ENCODE results near the gene PROB1. TPM values are rescaled to one million over a fixed set of nuclear protein-coding genes. Genes with fewer than 3 reads are reported as not detected.
"Not testable (repeated sequence)": the region's sequence is repeated elsewhere in the genome, so short reads cannot be mapped to it uniquely, and the experiment has no call there.

The PROB1 gene
- total RNA-seq, 1 donor from 2014 or later = 2.1 TPM

DNA sequence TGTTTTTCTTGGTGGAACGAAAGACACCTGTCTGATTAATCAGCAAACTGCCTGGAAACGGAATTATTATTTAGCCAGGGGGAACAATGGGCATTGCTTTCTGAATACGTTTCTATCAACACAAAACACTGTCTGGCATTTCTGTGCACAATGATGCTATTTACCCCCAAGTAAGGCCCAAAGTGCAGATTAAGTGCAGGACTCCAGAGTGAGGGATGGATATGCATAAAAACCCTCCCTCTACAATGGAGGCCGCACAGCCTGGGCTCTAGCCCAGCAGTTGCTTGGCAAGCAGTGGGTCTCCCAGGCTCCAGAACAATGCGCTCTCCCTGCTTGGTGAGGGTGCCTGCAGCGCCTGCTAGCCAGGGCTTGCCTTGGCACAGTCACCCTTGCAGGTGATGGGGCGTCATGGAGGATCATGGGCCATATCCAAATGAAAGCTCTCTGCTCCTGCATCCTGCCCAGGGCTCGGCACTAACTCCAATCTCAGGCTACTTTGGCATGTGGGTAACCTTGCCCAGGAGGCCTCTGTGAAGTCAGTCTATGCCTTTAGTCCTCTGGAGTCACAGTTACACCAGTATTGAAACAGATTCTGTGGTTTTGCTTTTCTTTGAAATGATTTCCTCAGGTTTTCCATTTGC is 20.4 kb upstream of the PROB1 start:
- DNase-seq (ENCODE audit: low spot score) = no peak

DNA sequence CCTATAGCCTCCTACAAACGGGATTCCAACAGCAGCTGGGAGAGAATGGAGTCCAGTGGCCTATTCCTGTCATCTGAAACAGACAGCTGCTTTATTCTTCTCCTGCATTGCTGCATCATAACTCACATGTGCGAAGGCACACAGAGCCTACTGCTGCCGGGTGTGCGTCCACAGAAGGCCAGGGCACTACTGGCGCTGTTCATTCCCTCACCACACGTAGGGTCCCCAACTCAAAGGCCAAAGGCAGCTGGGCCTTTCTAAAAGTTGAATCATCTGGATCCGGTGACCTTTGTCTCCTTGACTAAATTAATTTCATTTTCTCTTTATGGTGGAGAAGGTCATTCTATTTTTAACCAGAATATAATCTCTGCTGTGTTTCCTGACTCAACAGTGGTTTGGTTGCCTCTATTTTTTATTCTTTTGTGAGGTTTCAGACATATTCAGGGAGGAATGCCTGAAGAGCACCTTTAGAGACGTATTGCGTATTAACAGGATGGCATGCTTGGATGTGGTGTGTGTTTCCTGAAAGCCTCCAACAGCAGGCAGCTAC is 19.8 kb upstream of the PROB1 start:
- DNase-seq (ENCODE audit: low spot score) = no peak

DNA sequence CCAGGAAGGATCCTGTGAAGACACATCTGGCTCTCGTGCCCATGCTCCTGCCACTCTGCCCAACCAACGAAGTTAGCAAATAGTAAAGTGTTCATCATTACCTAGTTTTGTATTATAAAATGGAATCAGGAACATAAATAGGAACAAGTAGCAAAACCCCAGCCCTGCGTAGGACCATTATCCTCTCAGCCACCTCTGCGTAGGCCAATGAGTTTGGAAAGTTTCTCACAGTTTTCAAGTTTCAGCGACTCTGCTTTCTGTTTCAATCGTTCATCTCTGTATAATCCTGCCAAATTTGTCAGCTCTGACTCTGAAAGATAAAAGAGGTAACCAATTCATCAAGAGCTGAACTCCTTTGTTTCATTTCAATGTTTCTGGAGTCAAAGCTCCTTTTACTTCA is 19.1 kb upstream of the PROB1 start:
- DNase-seq (ENCODE audit: low spot score) = no peak

DNA sequence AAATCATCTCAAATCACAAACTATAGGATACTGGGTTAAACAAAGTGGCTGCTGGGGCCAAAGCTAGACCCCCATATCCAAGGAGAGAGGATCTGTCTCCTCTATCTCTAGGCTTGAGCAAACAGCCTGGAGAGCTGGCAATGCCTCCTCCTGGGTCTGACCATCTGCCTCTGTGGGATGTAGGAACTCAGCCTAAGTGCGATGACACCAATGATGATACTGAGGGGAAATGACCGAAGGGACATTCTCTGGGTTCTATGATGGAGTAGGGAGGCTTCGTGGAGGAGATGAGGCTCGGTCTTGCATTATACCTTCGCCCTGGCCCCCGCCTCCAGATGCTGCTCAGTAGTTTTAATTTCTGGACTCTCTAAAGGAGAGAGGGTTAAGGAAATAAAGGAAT is 18.2 kb upstream of the PROB1 start:
- no peak for DNase-seq (ENCODE audit: low spot score)

DNA sequence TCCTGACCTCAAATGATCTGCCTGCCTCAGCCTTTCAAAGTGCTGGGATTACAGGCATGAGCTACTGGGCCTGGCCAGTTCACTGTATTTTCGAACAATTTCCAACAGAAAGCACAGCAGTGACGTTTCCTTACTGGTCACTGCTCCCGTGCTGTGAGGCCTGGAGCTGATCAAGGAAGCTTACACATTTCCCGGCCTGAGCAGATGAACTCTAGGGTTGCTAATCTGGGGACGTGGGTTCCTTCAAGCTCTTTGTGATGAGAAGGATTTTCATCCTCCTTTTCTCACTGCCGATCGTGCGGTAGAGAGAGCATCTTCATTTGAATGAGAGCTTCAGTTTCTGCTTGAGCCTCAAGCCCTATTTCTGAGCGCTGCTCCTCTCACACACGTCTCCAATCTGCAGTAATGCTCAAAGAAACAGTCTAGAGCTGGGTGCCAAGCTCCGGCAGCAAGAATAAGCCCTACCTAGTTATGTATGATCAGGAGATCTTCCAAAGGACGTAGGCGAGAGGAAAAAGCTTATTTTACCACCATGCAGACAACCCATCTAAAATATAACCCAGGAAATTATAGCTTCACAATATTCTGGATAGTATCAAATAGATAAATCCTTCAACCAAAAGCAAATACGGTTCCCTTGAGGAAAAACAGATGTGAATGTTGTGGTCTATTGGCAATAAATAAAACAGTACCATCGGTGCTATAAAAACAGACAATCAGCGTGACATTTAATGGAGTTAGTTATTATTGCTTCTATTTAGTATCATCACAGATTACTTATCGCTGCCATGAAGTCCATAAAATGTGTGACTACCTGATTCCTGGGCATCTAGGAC is 16.3 kb upstream of the PROB1 start:
- DNase-seq (ENCODE audit: low spot score) = no peak

DNA sequence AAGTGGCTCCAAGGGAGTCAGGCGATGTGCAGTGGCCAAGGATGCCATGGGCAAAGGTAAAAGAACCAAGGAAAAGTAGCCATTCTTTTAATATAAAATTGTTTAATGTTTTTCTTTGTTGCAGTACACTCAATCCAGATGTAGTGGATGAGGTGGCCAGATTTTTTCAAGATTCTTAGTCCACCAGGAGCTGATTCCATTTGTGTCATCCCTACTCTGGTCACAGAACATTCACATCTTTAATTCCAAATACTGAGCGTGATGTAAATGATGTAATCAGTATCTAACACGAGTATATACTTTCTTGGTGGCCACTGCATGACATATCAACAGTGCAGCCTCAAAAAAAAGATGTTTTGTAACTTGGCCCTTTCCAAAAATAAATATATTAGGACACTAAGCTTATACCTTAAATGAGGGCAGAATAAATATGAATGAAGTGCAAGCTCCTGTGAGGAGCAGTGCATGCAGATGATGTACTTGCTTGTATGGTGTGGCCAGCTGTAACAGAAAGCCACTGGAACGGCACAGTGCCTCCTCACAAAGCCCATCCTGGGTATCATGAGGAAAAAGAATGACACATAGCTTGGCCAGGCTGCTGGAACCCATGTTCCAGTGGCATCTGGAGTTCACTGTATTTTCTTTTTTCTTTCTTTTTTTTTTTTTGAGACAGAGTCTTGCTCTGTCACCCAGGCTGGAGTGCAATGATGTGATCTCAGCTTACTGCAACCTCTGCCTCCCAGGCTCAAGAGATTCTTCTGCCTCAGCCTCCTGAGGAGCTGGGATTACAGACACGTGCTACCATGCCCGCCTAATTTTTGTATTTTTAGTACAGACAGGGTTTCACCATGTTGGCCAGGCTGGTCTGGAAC is 15.5 kb upstream of the PROB1 start:
- DNase-seq (ENCODE audit: low spot score) = no peak

DNA sequence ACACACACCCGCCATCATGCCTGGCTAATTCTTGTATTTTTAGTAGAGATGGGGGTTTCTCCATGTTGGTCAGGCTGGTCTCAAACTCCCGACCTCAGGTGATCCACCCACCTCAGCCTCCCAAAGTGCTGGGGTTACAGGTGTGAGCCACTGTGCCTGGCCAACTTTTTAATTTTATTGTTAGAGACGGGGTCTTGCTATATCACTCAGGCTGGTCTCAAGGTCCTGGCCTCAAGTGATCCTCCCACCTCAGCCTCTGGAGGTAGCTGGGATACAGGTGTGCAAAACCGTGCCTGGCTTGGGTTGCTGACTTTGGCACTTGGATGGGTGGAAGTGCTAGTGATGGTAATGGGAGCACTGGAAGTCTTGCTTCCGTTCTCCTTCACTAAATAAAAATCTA is 14.2 kb upstream of the PROB1 start:
- not testable (repeated sequence) for DNase-seq (ENCODE audit: low spot score)

DNA sequence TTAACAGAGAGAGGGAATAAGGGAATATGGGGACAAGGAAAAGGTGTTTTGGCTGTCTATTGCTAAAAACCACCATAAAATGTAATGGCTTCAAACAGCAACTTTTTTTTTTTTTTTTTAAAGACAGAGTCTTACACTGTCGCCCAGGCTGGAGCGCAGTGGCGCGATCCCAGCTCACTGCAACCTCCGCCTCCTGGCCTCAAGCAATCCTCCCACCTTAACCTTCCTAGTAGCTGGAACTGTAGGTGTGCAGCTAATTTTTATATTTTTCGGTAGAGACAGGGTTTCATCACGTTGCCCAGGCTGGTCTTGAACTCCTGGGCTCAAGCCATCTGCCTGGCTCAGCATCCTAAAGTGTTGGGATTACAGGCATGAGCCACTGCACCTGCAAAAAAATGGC is 13.3 kb upstream of the PROB1 start:
- DNase-seq (ENCODE audit: low spot score) = no peak

DNA sequence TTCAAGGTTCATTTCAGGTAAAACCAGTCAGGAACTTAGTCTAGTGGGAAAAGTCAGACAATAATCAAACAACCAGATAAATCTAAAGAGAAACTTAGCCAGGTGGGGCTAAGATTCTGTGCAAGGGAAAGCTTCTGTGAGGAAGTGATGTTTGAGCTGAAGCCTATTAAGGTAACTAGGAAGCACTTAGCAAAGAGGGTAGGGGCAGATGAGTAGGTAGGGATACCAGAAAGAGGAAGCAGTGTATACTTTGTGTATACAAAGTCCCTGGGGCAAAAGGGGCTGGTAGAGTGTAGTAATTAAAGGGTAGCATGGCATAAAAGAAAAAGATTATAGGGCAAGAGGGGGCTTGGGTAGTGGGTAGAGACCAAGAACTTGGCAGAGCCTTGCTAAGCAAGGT is 12.6 kb upstream of the PROB1 start:
- no peak for DNase-seq (ENCODE audit: low spot score)

DNA sequence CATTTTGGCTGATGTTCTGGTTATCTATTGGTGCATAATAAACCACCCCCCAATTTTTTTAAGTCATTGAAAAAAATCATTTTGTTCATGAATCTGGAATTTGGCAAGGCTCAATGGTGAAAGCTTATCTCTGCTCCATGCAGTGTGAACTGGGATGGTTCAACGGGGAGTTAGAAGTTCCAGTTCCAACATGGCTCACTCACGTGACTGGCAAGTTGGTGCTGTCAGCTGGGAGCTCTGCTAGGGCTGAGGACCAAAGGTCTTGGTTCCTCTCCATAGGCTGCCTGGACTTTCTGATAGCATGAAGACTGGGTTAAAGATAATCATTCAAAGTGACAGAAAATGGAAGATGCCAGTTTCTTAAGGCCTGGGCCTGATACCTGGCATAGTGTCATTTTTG is 12.1 kb upstream of the PROB1 start:
- no peak for DNase-seq (ENCODE audit: low spot score)

DNA sequence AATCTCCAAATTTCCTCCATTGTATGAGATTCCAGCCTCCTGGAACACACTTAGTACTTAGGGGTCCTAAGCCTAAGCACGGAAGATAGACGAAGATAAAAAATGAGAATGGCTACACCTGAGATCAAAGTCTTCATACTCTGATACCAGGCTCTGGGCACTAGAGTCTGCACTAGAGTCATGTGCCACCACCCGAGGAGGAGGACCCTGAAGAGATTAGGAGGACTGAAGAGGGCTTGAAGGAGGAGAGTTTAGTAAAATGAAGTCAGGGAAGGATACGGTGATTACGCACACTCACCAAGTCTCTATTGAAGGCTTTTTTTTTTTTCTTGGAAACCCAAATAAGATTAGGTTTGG is 9.6 kb upstream of the PROB1 start:
- DNase-seq (ENCODE audit: low spot score) = no peak

DNA sequence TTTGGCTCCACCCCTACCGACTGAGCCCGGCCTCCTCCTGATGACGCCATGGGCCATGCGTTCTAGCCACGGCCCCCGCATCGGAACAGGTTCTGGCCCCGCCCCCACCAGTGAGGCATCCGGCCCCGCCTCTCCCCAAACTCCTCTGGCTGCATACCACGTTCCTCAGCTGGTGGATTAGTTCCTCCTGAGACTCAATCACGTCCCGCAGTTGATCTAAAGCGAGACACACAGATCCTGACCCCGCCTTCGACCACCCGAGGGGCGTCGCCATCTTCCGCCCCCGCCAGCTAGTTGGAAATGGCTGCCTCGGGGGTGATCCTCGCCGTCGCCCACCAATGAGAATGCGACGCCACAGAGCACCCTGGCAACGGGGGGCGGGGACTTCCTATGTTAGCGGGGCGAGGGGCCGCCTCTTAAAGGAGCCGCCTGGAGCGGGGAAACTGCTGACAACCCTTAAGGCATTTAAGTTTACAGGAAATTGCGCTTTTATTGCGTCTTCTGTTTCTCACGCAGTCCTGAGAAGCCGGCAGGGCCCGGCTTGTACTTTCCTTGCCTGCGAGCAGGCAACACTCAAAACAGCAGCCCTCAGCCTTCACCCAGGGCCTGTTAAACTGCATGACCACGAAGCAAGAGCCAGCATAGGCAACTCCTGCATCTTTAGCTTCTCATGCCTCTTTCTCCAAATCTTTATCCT is 9.0 kb upstream of the PROB1 start, which contains the start of gene SPATA24:
Gene SPATA24, minus strand, starts transcription at position 303 of the 697 bp plus-strand sequence. Its CDS starts 29 bp downstream, at position 274.
- peak; percentile 98 for DNase-seq (ENCODE audit: low spot score)

DNA sequence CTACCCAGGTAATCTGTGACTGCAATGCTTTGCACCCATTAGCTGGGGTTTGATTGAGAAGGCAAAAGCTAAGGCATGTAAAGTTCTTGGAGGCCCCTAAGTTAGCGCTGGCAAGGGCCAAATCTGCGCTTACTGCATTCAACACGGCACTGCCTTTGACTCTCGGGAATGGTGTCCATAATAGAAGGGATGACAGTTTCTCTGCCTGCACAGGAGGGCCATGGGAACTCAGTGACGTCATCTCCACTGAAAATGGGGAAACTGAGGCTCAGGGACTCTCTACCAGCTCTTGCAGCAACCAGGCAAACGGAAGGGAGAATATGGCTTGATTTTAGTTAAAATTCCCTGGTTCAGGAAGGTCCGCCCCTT is 8.5 kb upstream of the PROB1 start:
- DNase-seq (ENCODE audit: low spot score) = no peak

DNA sequence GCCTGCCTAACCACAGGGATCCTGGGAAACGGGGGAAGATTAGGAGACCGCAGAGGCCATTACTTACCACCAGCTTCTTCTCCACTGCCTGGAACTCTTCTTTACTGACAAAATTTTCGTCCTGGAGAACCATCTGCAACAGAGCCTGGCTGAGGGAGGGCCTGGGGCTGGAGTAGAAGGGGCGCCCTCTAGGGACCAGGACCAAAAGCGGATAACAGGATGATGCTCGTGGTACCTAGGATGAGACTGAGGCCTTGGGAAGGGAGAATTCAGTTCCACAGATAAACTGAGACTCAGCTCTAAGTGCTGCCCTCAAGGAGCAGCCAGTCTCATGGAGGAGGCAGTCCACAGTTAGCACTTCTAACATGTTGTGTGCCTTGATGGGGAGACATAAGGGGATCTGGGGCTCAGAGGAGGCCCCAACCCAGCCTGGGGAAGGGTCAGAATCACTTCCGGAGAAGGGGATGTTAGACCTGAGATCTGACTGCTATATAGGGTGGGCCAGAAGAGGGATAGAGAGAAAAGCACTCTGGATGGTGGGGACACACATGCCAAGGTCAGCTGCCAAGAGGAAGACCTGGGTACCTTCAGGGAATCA is 7.8 kb upstream of the PROB1 start:
- DNase-seq (ENCODE audit: low spot score) = no peak

DNA sequence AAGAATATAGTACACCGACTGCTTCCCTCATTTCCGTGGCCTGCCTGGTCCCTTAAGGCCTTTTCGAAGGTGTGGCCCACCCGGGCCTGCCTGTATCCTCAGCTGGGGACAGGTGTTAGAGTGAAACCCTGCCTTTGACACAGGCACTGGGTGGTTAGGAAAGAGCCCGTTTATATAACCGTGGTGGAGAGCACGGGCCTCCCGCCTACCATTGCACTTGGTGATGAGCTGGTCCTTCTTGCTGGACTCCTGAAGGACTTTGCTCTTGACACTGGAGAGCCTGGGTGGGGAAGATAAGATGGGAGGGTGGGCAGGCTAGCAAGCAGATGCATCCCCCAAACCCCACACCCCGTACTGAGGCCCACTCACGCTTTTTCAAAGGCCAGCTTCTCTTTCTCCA is 6.6 kb upstream of the PROB1 start:
- no peak for DNase-seq (ENCODE audit: low spot score)

DNA sequence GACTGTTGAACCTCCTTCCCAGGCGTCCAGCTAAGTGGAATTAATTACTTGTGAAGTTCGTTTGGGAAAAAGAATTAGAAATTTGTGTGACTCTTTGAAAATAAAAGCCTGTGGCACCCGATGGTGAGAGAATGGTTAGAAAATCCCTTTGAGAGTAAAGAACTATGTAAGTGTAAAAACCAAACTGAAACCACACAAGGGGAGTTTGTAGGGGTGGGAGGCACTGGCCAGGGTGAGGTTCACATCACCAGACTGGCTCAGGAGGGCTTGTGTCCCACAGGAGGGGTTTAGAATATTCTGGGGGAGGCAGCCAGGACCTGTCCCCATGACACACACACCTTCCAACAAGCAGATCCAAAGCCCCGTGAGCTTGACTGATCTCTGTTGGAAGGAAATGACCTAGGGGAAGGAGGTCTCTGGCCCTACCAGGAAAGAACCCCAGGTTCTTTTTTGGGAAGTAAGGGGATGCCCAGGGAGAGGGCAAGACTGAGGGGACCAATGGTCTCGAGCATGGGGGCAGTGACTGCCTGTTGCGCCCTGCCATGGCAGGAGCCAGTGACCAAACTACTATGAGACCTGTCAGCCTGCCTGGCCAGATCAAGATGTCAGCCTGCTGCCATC is 4.7 kb upstream of the PROB1 start:
- no peak for DNase-seq (ENCODE audit: low spot score)

DNA sequence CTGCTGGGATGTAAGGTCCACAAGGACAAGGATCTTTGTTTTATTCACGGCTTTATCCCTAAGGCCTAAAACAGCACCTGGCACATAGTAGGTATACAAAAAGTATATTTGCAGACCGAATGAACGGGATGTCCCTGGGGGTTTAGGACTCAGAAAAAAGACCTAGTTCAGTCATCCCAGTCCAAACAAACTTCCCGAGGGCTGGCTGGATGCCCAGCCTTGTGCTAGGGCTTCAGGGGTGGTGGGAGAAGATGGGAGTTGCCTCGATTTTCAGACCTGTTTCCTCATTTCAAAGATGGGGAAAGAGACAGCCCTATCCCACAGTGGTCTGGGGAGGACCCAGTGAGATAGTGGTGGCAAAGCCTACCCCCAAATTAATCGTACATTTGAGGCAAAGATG is 3.0 kb upstream of the PROB1 start:
- no peak for DNase-seq (ENCODE audit: low spot score)

DNA sequence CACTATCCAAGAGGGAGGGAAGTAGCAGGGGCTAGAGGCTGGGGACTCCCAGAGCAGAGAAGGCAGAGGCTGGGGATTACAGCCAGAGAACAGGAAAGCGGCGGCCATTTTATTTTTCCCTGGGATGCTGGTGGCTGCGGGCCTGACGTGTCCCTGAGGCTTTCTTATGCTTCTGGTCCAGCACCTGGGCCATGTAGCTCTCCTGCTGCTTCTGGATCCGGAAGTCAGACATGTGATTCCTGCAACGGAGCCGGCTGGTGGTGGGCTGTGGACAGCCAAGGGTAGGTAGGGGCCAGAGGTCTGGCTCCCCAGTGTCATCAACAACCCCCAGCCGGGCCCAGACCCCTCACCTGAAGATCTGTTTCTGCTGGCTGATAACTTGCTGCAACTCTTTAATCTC is 1.8 kb upstream of the PROB1 start:
- DNase-seq (ENCODE audit: low spot score) = no peak

DNA sequence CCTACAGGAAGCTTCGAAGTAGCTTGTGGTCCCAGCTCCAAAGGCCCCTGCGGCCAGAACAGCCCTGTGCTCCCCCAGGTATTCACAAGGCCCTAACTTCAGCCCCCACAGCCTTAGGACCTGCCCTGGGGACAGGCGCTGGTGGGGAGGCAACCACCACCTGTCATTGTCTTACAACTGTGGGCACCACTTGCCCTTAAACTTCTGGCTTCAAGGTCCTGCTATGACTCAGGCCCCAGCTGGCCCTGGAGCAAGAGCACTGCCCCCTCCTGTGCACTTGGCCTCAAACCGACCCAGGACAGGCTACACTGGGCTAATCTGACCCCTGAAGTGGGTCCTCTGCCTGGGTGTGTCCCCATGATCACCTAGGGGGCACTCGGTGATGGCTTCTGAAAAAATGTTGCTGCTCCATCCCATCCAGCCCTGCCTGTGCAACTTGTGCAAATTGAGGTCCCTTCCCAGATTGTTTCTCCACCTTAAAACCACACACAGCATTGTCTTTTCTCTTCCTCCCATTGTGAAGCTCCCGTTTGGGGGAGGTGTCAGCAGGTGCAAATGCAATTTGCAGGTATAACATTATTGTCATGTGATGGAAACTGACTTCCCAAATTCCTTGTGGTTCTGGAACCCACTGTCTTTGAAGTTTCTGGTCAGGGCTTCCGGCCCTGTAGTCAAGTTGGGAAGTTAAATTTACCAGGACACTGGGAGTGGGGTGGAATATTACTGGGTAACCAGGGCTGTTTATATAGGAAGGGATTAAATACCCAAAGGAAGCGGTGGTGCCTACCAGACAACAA is 1.1 kb upstream of the PROB1 start:
- DNase-seq (ENCODE audit: low spot score) = no peak

All from mesenteric fat pad (tissue), 1 donor.